HEK293 (cell line): Measurements from ENCODE around the gene STIM1.

Experiments
- CTCF ChIP-seq: fragments of 450-650 bp; formaldehyde crosslinking; IDR thresholded peaks from 2 replicates; pipeline ENCODE4 v1.5.1; 2016; ENCODE audit warnings: missing biosample characterization, missing genetic modification characterization
- KLF16 ChIP-seq: fragments of 450-650 bp; formaldehyde crosslinking; IDR thresholded peaks from 2 replicates; pipeline ENCODE4 v1.5.1; 2017; ENCODE audit warnings: missing biosample characterization, missing genetic modification characterization
- TCF7L2 ChIP-seq: IDR thresholded peaks from 2 replicates; pipeline ENCODE4 v1.6.1; 2011; ENCODE audit warnings: low read depth, mild to moderate bottlenecking, inconsistent platforms, low read length, moderate library complexity, borderline replicate concordance
- ZFP69B ChIP-seq: fragments of 450-650 bp; formaldehyde crosslinking; IDR thresholded peaks from 2 replicates; pipeline ENCODE4 v1.5.1; 2016; ENCODE audit warnings: missing biosample characterization, missing genetic modification characterization
- ZNF174 ChIP-seq: fragments of 450-650 bp; formaldehyde crosslinking; IDR thresholded peaks from 2 replicates; pipeline ENCODE4 v1.5.0; 2017; ENCODE audit warnings: missing biosample characterization, mild to moderate bottlenecking, missing genetic modification characterization
- ZNF184 ChIP-seq: fragments of 450-650 bp; IDR thresholded peaks from 2 replicates; pipeline ENCODE4 v1.5.1; 2018; ENCODE audit warnings: missing biosample characterization, mild to moderate bottlenecking, missing genetic modification characterization
- ZNF239 ChIP-seq: fragments of 450-650 bp; formaldehyde crosslinking; IDR thresholded peaks from 2 replicates; pipeline ENCODE4 v1.5.1; 2016; ENCODE audit warnings: missing biosample characterization, missing genetic modification characterization
- TF ChIP-seq, protein P1 (sequence below): IDR thresholded peaks from 2 replicates; pipeline ENCODE4 v1.6.1; 2011; ENCODE audit warnings: mild to moderate bottlenecking, low read depth, low read length, borderline replicate concordance
- TF ChIP-seq, protein P2 (sequence below): fragments of 450-650 bp; formaldehyde crosslinking; IDR thresholded peaks from 2 replicates; pipeline ENCODE4 v1.5.1; 2016; ENCODE audit warnings: missing biosample characterization, missing genetic modification characterization

GRCh38 chr11:3859373-3859881, 4.0 kb downstream of the STIM1 start:
- TF ChIP-seq ZNF174 (tag by site-specific recombination) (no peak), ZNF184 (tag by site-specific recombination) (no peak), ZNF239 (no peak), CTCF (tag by site-specific recombination) (no peak), TCF7L2 (no peak), ZFP69B (tag by site-specific recombination) (no peak), KLF16 (tag by site-specific recombination) (no peak)
- TF ChIP-seq, protein P1, sequence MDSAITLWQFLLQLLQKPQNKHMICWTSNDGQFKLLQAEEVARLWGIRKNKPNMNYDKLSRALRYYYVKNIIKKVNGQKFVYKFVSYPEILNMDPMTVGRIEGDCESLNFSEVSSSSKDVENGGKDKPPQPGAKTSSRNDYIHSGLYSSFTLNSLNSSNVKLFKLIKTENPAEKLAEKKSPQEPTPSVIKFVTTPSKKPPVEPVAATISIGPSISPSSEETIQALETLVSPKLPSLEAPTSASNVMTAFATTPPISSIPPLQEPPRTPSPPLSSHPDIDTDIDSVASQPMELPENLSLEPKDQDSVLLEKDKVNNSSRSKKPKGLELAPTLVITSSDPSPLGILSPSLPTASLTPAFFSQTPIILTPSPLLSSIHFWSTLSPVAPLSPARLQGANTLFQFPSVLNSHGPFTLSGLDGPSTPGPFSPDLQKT: no peak
- TF ChIP-seq, protein P2, sequence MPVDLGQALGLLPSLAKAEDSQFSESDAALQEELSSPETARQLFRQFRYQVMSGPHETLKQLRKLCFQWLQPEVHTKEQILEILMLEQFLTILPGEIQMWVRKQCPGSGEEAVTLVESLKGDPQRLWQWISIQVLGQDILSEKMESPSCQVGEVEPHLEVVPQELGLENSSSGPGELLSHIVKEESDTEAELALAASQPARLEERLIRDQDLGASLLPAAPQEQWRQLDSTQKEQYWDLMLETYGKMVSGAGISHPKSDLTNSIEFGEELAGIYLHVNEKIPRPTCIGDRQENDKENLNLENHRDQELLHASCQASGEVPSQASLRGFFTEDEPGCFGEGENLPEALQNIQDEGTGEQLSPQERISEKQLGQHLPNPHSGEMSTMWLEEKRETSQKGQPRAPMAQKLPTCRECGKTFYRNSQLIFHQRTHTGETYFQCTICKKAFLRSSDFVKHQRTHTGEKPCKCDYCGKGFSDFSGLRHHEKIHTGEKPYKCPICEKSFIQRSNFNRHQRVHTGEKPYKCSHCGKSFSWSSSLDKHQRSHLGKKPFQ (tag by site-specific recombination): no peak
